SU-DHL-6 (cell line): ENCODE data around the gene SOCS6.

Experiments used
- H2AFZ ChIP-seq: fragments of 200-600 bp; sonication (generic); 2 replicates; pipeline ENCODE4 v1.6.1; 2014; ENCODE audit warnings: low read depth, mild to moderate bottlenecking, moderate library complexity, mixed read lengths, antibody characterized with exemption, low read length; ENCODE audit not compliant: severe bottlenecking
- H3F3A ChIP-seq: fragments of 200-600 bp; shearing (Covaris generic); 2 replicates; pipeline ENCODE4 v1.6.0; 2016; ENCODE audit warnings: antibody characterized with exemption, mild to moderate bottlenecking; ENCODE audit not compliant: insufficient read depth
- H3K27ac ChIP-seq: fragments of 200-600 bp; sonication (generic); 2 replicates; pipeline ENCODE4 v1.5.1; 2016; ENCODE audit warnings: low read depth, mild to moderate bottlenecking, low read length, moderate library complexity, mixed read lengths
- H3K27me3 ChIP-seq: fragments of 200-600 bp; sonication (generic), shearing (Covaris generic); 2 replicates; pipeline ENCODE4 v1.6.0; 2014; ENCODE audit warnings: mild to moderate bottlenecking, low read length
- H3K36me3 ChIP-seq: fragments of 200-600 bp; sonication (generic); 2 replicates; pipeline ENCODE4 v1.6.1; 2014; ENCODE audit warnings: mild to moderate bottlenecking, low read length, mixed read lengths
- H3K4me2 ChIP-seq: fragments of 300-600, 200-600 bp; shearing (Covaris generic), sonication (generic); 2 replicates; pipeline ENCODE4 v1.6.0; 2014; ENCODE audit warnings: low read length, low read depth, mild to moderate bottlenecking; ENCODE audit not compliant: poor library complexity, severe bottlenecking
- H3K4me3 ChIP-seq: fragments of 200-600 bp; sonication (generic); 2 replicates; pipeline ENCODE4 v1.5.1; 2014; ENCODE audit warnings: antibody characterized with exemption, low read length, mild to moderate bottlenecking, mixed read lengths; ENCODE audit not compliant: insufficient read depth, poor library complexity, severe bottlenecking
- H3K79me2 ChIP-seq: fragments of 200-600 bp; sonication (generic); 2 replicates; pipeline ENCODE4 v1.6.1; 2014; ENCODE audit warnings: mild to moderate bottlenecking, low read length, moderate library complexity; ENCODE audit not compliant: insufficient read depth
- H3K9ac ChIP-seq: fragments of 200-600 bp; sonication (generic); 2 replicates; pipeline ENCODE4 v1.7.0; 2014; ENCODE audit warnings: mild to moderate bottlenecking, low read length
- H3K9me2 ChIP-seq: fragments of 200-600 bp; sonication (generic); replicated peaks from 2 replicates; pipeline ENCODE4 v1.6.1; 2014; ENCODE audit warnings: low read length; ENCODE audit not compliant: insufficient read depth
- H3K9me3 ChIP-seq: fragments of 200-600 bp; sonication (generic); 2 replicates; pipeline ENCODE4 v1.6.1; 2014; ENCODE audit warnings: low read length, mixed read lengths; ENCODE audit not compliant: insufficient read depth
- H4K20me1 ChIP-seq: fragments of 200-600 bp; sonication (generic); 2 replicates; pipeline ENCODE4 v1.6.1; 2014; ENCODE audit warnings: low read depth, mild to moderate bottlenecking, antibody characterized with exemption, low read length, moderate library complexity, mixed read lengths
- EZH2phosphoT487 ChIP-seq: fragments of 200-600 bp; sonication (generic), shearing (Covaris generic); conservative IDR thresholded peaks from 2 replicates; pipeline ENCODE4 v1.6.1; 2018; ENCODE audit warnings: mild to moderate bottlenecking, antibody characterized with exemption, low read length, moderate library complexity, mixed read lengths
- TF ChIP-seq, protein P1 (sequence below): fragments of 200-600 bp; sonication (generic); IDR thresholded peaks from one replicate; pipeline ENCODE4 v1.5.1; 2017; ENCODE audit warnings: antibody characterized with exemption, mild to moderate bottlenecking, low read length, moderate library complexity; ENCODE audit not compliant: insufficient read depth, poor library complexity, severe bottlenecking

Gene SOCS6

DNA sequence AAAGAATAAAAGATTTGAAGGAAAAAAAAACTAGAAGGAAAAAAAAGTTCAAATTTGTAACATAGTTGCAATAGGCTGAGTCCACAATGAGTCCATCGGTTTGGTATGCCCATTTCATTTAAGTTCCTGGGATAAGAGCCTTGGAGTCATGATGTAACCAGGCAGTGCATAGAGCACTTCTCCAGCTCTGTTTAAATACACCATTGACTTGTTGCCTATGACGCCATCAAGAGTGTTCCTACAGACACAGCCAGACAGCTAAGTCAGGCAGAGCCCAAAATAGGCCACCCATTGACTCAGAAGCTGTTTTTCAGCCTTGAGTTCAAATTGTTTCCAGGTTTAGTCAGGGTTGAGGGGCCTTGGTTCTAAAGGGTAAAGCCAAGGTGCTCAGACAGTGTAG, 44.9 kb downstream of the SOCS6 start:
- Histone ChIP-seq H3K27me3 (no peaks in the 10 kb centered on the region), H4K20me1 (no peaks in the 10 kb centered on the region), H3K9me2 (no peaks in the 10 kb centered on the region), H3K4me3 (no peak overlapping the region), H3K36me3 (no peaks in the 10 kb centered on the region), H3K79me2 (no peaks in the 10 kb centered on the region), H3K9me3 (peaks cover 7% of the 10 kb centered on the region; the same call in 1 of the 2 replicates), H2AFZ (no peak overlapping the region), H3K27ac (no peak overlapping the region), H3K9ac (no peak overlapping the region), H3K4me2 (no peak overlapping the region), H3F3A (no peaks in the 10 kb centered on the region)
- TF ChIP-seq, protein P1, sequence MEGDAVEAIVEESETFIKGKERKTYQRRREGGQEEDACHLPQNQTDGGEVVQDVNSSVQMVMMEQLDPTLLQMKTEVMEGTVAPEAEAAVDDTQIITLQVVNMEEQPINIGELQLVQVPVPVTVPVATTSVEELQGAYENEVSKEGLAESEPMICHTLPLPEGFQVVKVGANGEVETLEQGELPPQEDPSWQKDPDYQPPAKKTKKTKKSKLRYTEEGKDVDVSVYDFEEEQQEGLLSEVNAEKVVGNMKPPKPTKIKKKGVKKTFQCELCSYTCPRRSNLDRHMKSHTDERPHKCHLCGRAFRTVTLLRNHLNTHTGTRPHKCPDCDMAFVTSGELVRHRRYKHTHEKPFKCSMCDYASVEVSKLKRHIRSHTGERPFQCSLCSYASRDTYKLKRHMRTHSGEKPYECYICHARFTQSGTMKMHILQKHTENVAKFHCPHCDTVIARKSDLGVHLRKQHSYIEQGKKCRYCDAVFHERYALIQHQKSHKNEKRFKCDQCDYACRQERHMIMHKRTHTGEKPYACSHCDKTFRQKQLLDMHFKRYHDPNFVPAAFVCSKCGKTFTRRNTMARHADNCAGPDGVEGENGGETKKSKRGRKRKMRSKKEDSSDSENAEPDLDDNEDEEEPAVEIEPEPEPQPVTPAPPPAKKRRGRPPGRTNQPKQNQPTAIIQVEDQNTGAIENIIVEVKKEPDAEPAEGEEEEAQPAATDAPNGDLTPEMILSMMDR: no peak
- TF ChIP-seq EZH2phosphoT487: no peak

DNA sequence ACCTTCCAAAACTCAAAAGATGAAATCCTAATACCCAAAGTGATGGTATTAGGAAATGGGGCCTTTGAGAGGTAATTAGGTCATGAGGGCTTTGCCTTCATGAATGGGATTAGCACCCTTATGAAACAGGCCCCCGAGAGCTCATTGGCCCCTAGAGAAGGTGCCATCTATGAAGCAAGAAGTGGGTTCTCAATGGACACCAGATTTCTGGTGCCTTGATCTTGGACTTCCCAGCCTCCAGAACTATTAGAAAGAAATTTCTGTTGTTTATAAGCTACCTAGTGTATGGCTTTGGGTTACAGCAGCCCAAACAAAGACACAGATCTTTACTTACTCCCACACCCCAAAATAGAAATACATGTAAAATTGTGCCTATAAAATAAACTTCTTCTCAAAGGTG, 45.4 kb downstream of the SOCS6 start:
- Histone ChIP-seq H3F3A (no peaks in the 10 kb centered on the region), H3K4me3 (no peak overlapping the region), H3K27ac (no peak overlapping the region), H4K20me1 (no peaks in the 10 kb centered on the region), H3K27me3 (no peaks in the 10 kb centered on the region), H3K9me2 (no peaks in the 10 kb centered on the region), H2AFZ (no peak overlapping the region), H3K9ac (no peak overlapping the region), H3K36me3 (no peaks in the 10 kb centered on the region), H3K79me2 (no peaks in the 10 kb centered on the region), H3K4me2 (no peak overlapping the region), H3K9me3 (peaks cover 7% of the 10 kb centered on the region; the same call in 1 of the 2 replicates)
- TF ChIP-seq, protein P1: no peak
- TF ChIP-seq EZH2phosphoT487: no peak

DNA sequence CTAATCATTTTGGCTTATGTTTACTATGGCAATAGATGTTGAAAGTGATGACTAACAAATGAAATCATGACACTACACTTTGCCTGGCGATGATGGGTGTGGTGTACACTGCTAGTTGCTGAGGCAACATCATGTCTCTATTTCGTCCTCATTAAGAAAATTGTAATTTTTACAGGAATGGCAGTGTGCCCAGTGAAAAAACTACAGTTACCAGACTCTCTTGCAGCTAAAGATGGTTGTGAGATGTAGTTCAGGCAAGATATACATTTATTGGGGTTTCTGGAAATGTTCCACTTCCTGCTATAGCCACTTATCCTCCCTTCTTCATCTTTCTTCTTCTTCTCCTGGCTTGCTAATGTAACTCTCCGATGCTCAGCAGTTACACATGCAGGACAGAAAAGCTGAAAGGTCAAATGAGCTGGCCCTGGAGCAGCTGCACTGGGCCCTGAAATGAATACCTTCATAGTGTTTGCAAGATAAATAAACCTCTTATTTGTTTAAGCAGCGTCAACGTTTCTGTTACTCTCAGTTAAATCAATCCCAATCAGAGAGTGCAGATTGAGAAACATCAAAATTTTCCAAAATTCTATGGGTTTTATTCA, 46.0 kb downstream of the SOCS6 start:
- Histone ChIP-seq H3F3A (no peaks in the 10 kb centered on the region), H3K27ac (no peak overlapping the region), H3K79me2 (no peaks in the 10 kb centered on the region)

More for the DNA sequence above, 46.0 kb downstream of the SOCS6 start:
- Histone ChIP-seq H4K20me1 (no peaks in the 10 kb centered on the region), H3K9me2 (no peaks in the 10 kb centered on the region), H3K9me3 (peaks cover 7% of the 10 kb centered on the region; the same call in 1 of the 2 replicates), H3K4me2 (no peak overlapping the region), H2AFZ (no peak overlapping the region), H3K9ac (no peak overlapping the region), H3K27me3 (no peaks in the 10 kb centered on the region), H3K36me3 (no peaks in the 10 kb centered on the region), H3K4me3 (no peak overlapping the region)
- TF ChIP-seq EZH2phosphoT487: no peak
- TF ChIP-seq, protein P1: no peak
